Activated naive CD4-positive, alpha-beta T cell treated with anti-CD3 and anti-CD28 coated beads for 36 hours (primary cell): ENCODE results near the gene CABP5. TPM values are rescaled to one million over a fixed set of nuclear protein-coding genes. Genes with fewer than 3 reads are reported as not detected.

ENCODE experiments used
- CTCF ChIA-PET: fragments of 350-600 bp; sonication (Branson Sonifier 250); formaldehyde crosslinking; loops from one replicate; lab custom pipeline; 2021; ENCODE audit warnings: antibody characterized with exemption; lab: Charles Lee
- DNase-seq: peaks from one replicate; pipeline ENCODE4 v3.0.0-alpha.2; 2020
- H3K27ac Mint-ChIP-seq: one replicate; pipeline ENCODE4 v1.8.0; 2021; ENCODE audit warnings: mild to moderate bottlenecking, mixed read lengths
- H3K27me3 Mint-ChIP-seq: one replicate; pipeline ENCODE4 v1.8.0; 2021; ENCODE audit warnings: low read depth, mixed read lengths
- H3K36me3 Mint-ChIP-seq: one replicate; pipeline ENCODE4 v1.8.0; 2021; ENCODE audit warnings: low read depth, mixed read lengths
- H3K4me1 Mint-ChIP-seq: one replicate; pipeline ENCODE4 v1.8.0; 2021; ENCODE audit warnings: low read depth, mixed read lengths
- H3K4me3 Mint-ChIP-seq: one replicate; pipeline ENCODE4 v1.8.0; 2021; ENCODE audit warnings: mild to moderate bottlenecking, moderate library complexity, mixed read lengths
- H3K9me3 Mint-ChIP-seq: one replicate; pipeline ENCODE4 v1.8.0; 2021; ENCODE audit warnings: mixed read lengths
- intact Hi-C: fragments of 100-400 bp; cut with micrococcal nuclease; formaldehyde crosslinking; loops from one replicate; pipeline ENCODE4 v1.15.1; 2023
- total RNA-seq, 2 experiments: library from RNA; stranded (reverse); gene quantifications; one replicate each; pipeline ENCODE4 v1.2.3, GENCODE V29; 2021

CABP5 gene
- total RNA-seq, 2 experiments from 2014 or later, result not detected

GRCh38 chr19:48060381-48060780 lies 16.5 kb upstream of the CABP5 start:
- no peak for DNase-seq
- H3K9me3 Mint-ChIP-seq, result no peaks in the 10 kb centered on the region
- CTCF ChIA-PET, result interaction anchor here (0.6 kb wide), 1 partner anchor 213 kb away, joined by 3 read pairs; no protein-coding TSS in a partner anchor
- peaks cover 6% of the 10 kb centered on the region for H3K27me3 Mint-ChIP-seq
- H3K4me3 Mint-ChIP-seq, result no peak overlapping the region
- no peak overlapping the region for H3K27ac Mint-ChIP-seq
- H3K36me3 Mint-ChIP-seq, result no peaks in the 10 kb centered on the region
- no peaks in the 10 kb centered on the region for H3K4me1 Mint-ChIP-seq
- intact Hi-C loops, result no loop called here

- Mint-ChIP-seq H3K27me3 (peaks cover 6% of the 10 kb centered on the region), H3K4me3 (no peak overlapping the region), H3K27ac (no peak overlapping the region), H3K4me1 (no peaks in the 10 kb centered on the region), H3K9me3 (no peaks in the 10 kb centered on the region), H3K36me3 (no peaks in the 10 kb centered on the region)
- CTCF ChIA-PET, result no interaction called here
- intact Hi-C loops, result no loop called here
- no peak for DNase-seq
Measured at GRCh38 chr19:48059331-48059730, 15.5 kb upstream of the CABP5 start.

- no peak overlapping the region for H3K4me3 Mint-ChIP-seq
- no peak overlapping the region for H3K27ac Mint-ChIP-seq
- no peaks in the 10 kb centered on the region for H3K4me1 Mint-ChIP-seq
- no peaks in the 10 kb centered on the region for H3K9me3 Mint-ChIP-seq
- no peaks in the 10 kb centered on the region for H3K27me3 Mint-ChIP-seq
- H3K36me3 Mint-ChIP-seq, result peaks cover 1% of the 10 kb centered on the region
- no peak for DNase-seq
- CTCF ChIA-PET, result no interaction called here
- intact Hi-C loops, result no loop called here
Measured at GRCh38 chr19:48053856-48054255, 10.0 kb upstream of the CABP5 start.

GRCh38 chr19:48053076-48053475 lies 9.2 kb upstream of the CABP5 start:
- H3K27ac Mint-ChIP-seq, result no peak overlapping the region
- H3K9me3 Mint-ChIP-seq, result no peaks in the 10 kb centered on the region
- H3K4me3 Mint-ChIP-seq, result no peak overlapping the region
- no peaks in the 10 kb centered on the region for H3K27me3 Mint-ChIP-seq
- peaks cover 1% of the 10 kb centered on the region for H3K36me3 Mint-ChIP-seq
- CTCF ChIA-PET, result no interaction called here
- intact Hi-C loops, result no loop called here
- H3K4me1 Mint-ChIP-seq, result no peaks in the 10 kb centered on the region
- DNase-seq, result no peak

GRCh38 chr19:48051335-48052033 lies 7.6 kb upstream of the CABP5 start:
- CTCF ChIA-PET, result no interaction called here

DNA sequence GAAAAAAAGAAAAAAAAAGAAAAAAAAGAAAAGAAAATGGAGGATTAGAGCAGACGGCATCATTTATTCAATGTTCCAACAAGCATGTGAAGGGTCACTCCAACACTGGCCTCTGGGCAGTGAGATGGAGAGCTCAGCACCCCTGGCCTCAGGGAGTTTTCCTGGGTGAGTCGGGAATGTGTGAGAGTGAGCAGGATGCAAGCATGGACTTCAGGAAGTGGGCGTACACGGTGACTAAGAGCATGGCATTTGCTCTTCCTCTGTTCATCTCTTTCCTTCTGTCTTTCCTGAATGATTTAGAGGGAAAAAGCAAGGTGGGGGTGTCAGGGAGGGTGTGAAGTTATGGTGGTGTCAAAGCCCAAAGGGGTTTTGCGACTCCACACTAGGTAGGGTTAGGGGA lies 682 bp upstream of the CABP5 start:
- H3K4me3 Mint-ChIP-seq, result no peak overlapping the region
- no peaks in the 10 kb centered on the region for H3K9me3 Mint-ChIP-seq
- no peaks in the 10 kb centered on the region for H3K4me1 Mint-ChIP-seq
- no peak for DNase-seq
- H3K27ac Mint-ChIP-seq, result no peak overlapping the region
- no peaks in the 10 kb centered on the region for H3K36me3 Mint-ChIP-seq
- CTCF ChIA-PET, result no interaction called here
- intact Hi-C loops, result no loop called here
- H3K27me3 Mint-ChIP-seq, result peaks cover 26% of the 10 kb centered on the region

More at GRCh38 chr19:48051335-48052033, 7.6 kb upstream of the CABP5 start:
- H3K36me3 Mint-ChIP-seq, result peaks cover 1% of the 10 kb centered on the region
- no peaks in the 10 kb centered on the region for H3K4me1 Mint-ChIP-seq
- no peaks in the 10 kb centered on the region for H3K9me3 Mint-ChIP-seq
- no peak overlapping the region for H3K4me3 Mint-ChIP-seq
- intact Hi-C loops, result no loop called here
- H3K27ac Mint-ChIP-seq, result no peak overlapping the region
- peaks cover 4% of the 10 kb centered on the region for H3K27me3 Mint-ChIP-seq
- no peak for DNase-seq

DNA sequence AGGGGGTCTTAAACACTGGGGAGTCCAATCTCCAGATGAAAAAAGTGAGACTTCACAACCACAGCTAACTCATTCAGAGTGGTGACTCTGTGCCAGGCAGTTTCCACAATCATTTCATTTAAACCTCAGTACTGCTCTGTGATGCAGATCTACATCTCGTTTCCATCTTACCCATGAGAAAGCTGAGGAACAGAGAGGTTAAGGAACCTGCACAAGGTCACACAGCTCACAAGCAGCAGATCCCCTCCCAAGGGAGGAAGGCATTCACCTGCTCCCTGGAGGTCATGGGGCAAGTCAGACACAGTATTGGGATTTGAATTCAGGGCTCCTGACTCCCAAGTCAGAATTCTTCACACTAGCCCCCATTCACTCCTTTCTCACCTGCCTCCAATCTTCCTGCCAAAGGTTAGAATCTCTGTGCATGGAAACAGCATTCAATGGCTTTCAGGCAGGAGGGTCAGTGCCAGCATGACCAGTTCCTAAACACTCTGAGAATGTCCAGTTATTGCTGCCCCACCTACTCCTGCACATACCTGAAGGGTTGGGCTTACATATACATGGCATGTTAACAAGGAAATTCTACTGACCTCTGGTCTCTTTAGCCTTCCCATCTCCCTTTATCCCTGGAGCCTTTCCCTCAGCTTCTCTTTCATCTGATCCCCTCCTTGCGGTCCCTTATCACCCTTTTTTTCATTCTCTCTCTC lies 1.9 kb downstream of the CABP5 start:
- Mint-ChIP-seq H3K36me3 (no peaks in the 10 kb centered on the region), H3K27me3 (peaks cover 33% of the 10 kb centered on the region), H3K4me1 (no peaks in the 10 kb centered on the region), H3K4me3 (no peak overlapping the region), H3K27ac (no peak overlapping the region), H3K9me3 (no peaks in the 10 kb centered on the region)
- CTCF ChIA-PET, result interaction anchor here (0.6 kb wide), 1 partner anchor 192 kb away, joined by 3 read pairs; no protein-coding TSS in a partner anchor
- intact Hi-C loops, result no loop called here
- DNase-seq, result no peak

- H3K9me3 Mint-ChIP-seq, result peaks cover 6% of the 10 kb centered on the region
- CTCF ChIA-PET, result no interaction called here
- DNase-seq, result no peak
Measured at GRCh38 chr19:48036765-48037164, 7.1 kb downstream of the CABP5 start.

GRCh38 chr19:48033604-48034003 lies 10.3 kb downstream of the CABP5 start:
- H3K4me3 Mint-ChIP-seq, result no peak overlapping the region
- H3K27ac Mint-ChIP-seq, result no peak overlapping the region
- DNase-seq, result no peak
- intact Hi-C loops, result no loop called here
- CTCF ChIA-PET, result no interaction called here
- H3K27me3 Mint-ChIP-seq, result peaks cover 13% of the 10 kb centered on the region
- no peaks in the 10 kb centered on the region for H3K36me3 Mint-ChIP-seq
- H3K4me1 Mint-ChIP-seq, result no peaks in the 10 kb centered on the region
- H3K9me3 Mint-ChIP-seq, result peaks cover 6% of the 10 kb centered on the region

More at GRCh38 chr19:48036765-48037164, 7.1 kb downstream of the CABP5 start:
- H3K36me3 Mint-ChIP-seq, result no peaks in the 10 kb centered on the region
- intact Hi-C loops, result no loop called here
- H3K27me3 Mint-ChIP-seq, result peaks cover 32% of the 10 kb centered on the region
- H3K27ac Mint-ChIP-seq, result no peak overlapping the region
- H3K4me3 Mint-ChIP-seq, result no peak overlapping the region
- no peaks in the 10 kb centered on the region for H3K4me1 Mint-ChIP-seq

DNA sequence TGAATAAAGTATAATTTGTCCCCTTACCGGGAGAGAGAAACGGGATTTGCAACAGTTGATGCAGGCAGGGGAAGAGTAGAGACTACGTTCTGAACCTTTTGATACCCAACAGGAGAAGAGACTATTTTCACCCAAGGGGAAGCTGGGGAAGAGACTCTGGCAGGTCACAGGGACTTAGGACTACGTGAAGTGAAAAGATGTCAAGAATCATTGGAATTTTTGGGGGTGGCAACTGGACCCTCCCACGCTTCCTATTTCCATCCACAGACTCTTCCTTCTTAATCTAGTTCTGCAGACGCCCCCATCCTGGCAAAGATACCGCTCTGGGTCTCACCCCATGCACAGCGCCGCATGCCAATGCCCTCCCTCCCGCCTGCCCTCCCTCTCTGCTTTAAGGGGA lies 13.8 kb downstream of the CABP5 start:
- no peak overlapping the region for H3K4me3 Mint-ChIP-seq
- peaks cover 22% of the 10 kb centered on the region for H3K27me3 Mint-ChIP-seq
- no peaks in the 10 kb centered on the region for H3K9me3 Mint-ChIP-seq
- CTCF ChIA-PET, result interaction anchor here (0.5 to 0.6 kb wide), 2 partner anchors 12 to 155 kb away, joined by 3 to 4 read pairs; no protein-coding TSS in a partner anchor
- no peak overlapping the region for H3K27ac Mint-ChIP-seq
- H3K36me3 Mint-ChIP-seq, result no peaks in the 10 kb centered on the region
- intact Hi-C loops, result no loop called here
- no peaks in the 10 kb centered on the region for H3K4me1 Mint-ChIP-seq
- DNase-seq, result no peak

GRCh38 chr19:48029431-48029830 lies 14.4 kb downstream of the CABP5 start:
- Mint-ChIP-seq H3K36me3 (no peaks in the 10 kb centered on the region), H3K27ac (no peak overlapping the region), H3K9me3 (no peaks in the 10 kb centered on the region), H3K4me1 (no peaks in the 10 kb centered on the region), H3K27me3 (peaks cover 22% of the 10 kb centered on the region), H3K4me3 (no peak overlapping the region)
- CTCF ChIA-PET, result interaction anchor here (0.5 to 0.6 kb wide), 2 partner anchors 12 to 155 kb away, joined by 3 to 4 read pairs; no protein-coding TSS in a partner anchor
- intact Hi-C loops, result no loop called here
- DNase-seq, result no peak

- Mint-ChIP-seq H3K4me1 (no peaks in the 10 kb centered on the region), H3K4me3 (no peak overlapping the region), H3K9me3 (no peaks in the 10 kb centered on the region), H3K36me3 (no peaks in the 10 kb centered on the region), H3K27ac (no peak overlapping the region), H3K27me3 (peaks cover 28% of the 10 kb centered on the region)
- CTCF ChIA-PET, result no interaction called here
- no peak for DNase-seq
- intact Hi-C loops, result no loop called here
Measured at GRCh38 chr19:48025480-48025879, 18.4 kb downstream of the CABP5 start.

DNA sequence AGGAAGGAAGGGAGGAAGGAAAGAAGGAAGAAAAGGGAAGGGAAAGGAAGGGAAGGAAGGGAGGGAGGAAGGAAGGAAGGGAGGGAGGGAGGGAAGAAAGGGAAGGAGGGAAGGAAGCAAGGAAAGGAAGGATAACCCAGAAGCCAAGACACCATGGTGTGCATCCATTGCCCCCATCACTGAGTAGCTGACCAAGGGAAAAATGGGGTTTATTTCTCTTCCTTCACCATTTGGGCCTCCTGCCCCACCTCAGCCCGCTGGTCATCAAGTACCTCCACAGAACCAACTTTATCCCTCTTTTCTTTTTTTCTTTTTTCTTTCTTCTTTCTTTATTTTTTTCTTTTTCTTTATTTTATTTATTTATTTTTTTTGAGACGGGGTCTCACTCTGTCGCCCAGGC lies 20.4 kb downstream of the CABP5 start:
- H3K9me3 Mint-ChIP-seq, result no peaks in the 10 kb centered on the region
- no peaks in the 10 kb centered on the region for H3K4me1 Mint-ChIP-seq
- DNase-seq, result no peak
- no peak overlapping the region for H3K27ac Mint-ChIP-seq
- no peaks in the 10 kb centered on the region for H3K36me3 Mint-ChIP-seq
- CTCF ChIA-PET, result no interaction called here
- H3K27me3 Mint-ChIP-seq, result peaks cover 30% of the 10 kb centered on the region
- intact Hi-C loops, result no loop called here
- no peak overlapping the region for H3K4me3 Mint-ChIP-seq
